CD4-positive, alpha-beta T cell (primary cell): Measurements from ENCODE around the gene PCDHGC3. TPM values are rescaled to one million over a fixed set of nuclear protein-coding genes. Genes with fewer than 3 reads are reported as not detected.

Experiments used
- ATAC-seq: fragments of 200-7000 bp; cut with Tn5 transposase; one replicate; pipeline ENCODE4 v1.10.0; 2022; ENCODE audit warnings: mild to moderate bottlenecking; ENCODE audit not compliant: poor library complexity
- CTCF ChIA-PET: fragments of 350-600 bp; sonication (Branson Sonifier 250); formaldehyde crosslinking; loops from one replicate; lab custom pipeline; 2021; ENCODE audit warnings: antibody characterized with exemption, inconsistent platforms; lab: Charles Lee
- POLR2A ChIA-PET: fragments of 350-600 bp; sonication (Branson Sonifier 250); formaldehyde crosslinking; loops from one replicate; lab custom pipeline; 2021; ENCODE audit warnings: antibody characterized with exemption, inconsistent platforms; lab: Charles Lee
- DNase-seq, 14 experiments: peaks; one replicate each; pipeline ENCODE4 v3.0.0-alpha.2; 2013 to 2020; ENCODE audit warnings: mixed read lengths in 2 of 14
- H3K27ac ChIP-seq, 2 donors: one replicate each; pipeline versions ENCODE4 v1.5.1 to v1.7.0; 2013; ENCODE audit warnings: low read length in 2 of 2, low read depth in 1 of 2, mild to moderate bottlenecking in 1 of 2
- H3K27me3 ChIP-seq, 2 experiments: 1 replicate in 1 of 2; 2 replicates in 1 of 2; pipeline versions ENCODE4 v1.6.1 to v1.7.0; 2013; ENCODE audit warnings: low read length in 2 of 2, control low read depth in 1 of 2, mild to moderate bottlenecking in 1 of 2, moderate library complexity in 1 of 2; ENCODE audit not compliant: insufficient read depth in 2 of 2, control insufficient read depth in 1 of 2
- H3K36me3 ChIP-seq: one replicate; pipeline ENCODE4 v1.6.1; 2013; ENCODE audit warnings: low read length, control low read depth; ENCODE audit not compliant: insufficient read depth
- H3K4me1 ChIP-seq: one replicate; pipeline ENCODE4 v1.6.1; 2013; ENCODE audit warnings: low read length, control low read depth; ENCODE audit not compliant: insufficient read depth
- H3K4me3 ChIP-seq: one replicate; pipeline ENCODE4 v1.5.1; 2013; ENCODE audit warnings: mild to moderate bottlenecking, low read length, moderate library complexity
- H3K9me3 ChIP-seq, 2 experiments: 1 replicate in 1 of 2; 2 replicates in 1 of 2; pipeline versions ENCODE4 v1.6.1 to v1.7.0; 2013; ENCODE audit warnings: low read length in 2 of 2, mild to moderate bottlenecking in 2 of 2, control low read depth in 1 of 2, moderate library complexity in 1 of 2; ENCODE audit not compliant: control insufficient read depth in 1 of 2, insufficient read depth in 1 of 2
- H3K27ac Mint-ChIP-seq: one replicate; pipeline ENCODE4 v1.8.0; 2020; ENCODE audit warnings: mixed read lengths
- H3K27me3 Mint-ChIP-seq: one replicate; pipeline ENCODE4 v1.8.0; 2021; ENCODE audit warnings: mixed read lengths
- H3K36me3 Mint-ChIP-seq: one replicate; pipeline ENCODE4 v1.8.0; 2021; ENCODE audit warnings: low read depth, mixed read lengths
- H3K4me1 Mint-ChIP-seq: one replicate; pipeline ENCODE4 v1.8.0; 2021; ENCODE audit warnings: low read depth, mixed read lengths
- H3K4me3 Mint-ChIP-seq: one replicate; pipeline ENCODE4 v1.8.0; 2020; ENCODE audit warnings: mild to moderate bottlenecking, mixed read lengths
- H3K9me3 Mint-ChIP-seq: one replicate; pipeline ENCODE4 v1.8.0; 2020; ENCODE audit warnings: mixed read lengths
- intact Hi-C, 2 experiments: fragments of 100-400 bp; cut with DNase I in 1 of 2; cut with micrococcal nuclease in 1 of 2; formaldehyde crosslinking; loops; one replicate each; pipeline versions ENCODE4 v1.15.1 to v1.9.0; 2023 to 2025; cut with DNase I, micrococcal nuclease
- total RNA-seq, 174 experiments: library from RNA in 2 of 174; stranded (reverse) in 2 of 174; gene quantifications; one replicate each; pipeline ENCODE4 v1.2.3 and lab custom pipeline; 2021 to 2026
- TF ChIP-seq, protein P1 (sequence below): fragments of 200-600 bp; IDR thresholded peaks from one replicate; pipeline ENCODE4 v1.8.0; 2022; ENCODE audit warnings: antibody characterized with exemption, mild to moderate bottlenecking

PCDHGC3 gene
- total RNA-seq, 2 experiments from 2014 or later, result not detected

DNA sequence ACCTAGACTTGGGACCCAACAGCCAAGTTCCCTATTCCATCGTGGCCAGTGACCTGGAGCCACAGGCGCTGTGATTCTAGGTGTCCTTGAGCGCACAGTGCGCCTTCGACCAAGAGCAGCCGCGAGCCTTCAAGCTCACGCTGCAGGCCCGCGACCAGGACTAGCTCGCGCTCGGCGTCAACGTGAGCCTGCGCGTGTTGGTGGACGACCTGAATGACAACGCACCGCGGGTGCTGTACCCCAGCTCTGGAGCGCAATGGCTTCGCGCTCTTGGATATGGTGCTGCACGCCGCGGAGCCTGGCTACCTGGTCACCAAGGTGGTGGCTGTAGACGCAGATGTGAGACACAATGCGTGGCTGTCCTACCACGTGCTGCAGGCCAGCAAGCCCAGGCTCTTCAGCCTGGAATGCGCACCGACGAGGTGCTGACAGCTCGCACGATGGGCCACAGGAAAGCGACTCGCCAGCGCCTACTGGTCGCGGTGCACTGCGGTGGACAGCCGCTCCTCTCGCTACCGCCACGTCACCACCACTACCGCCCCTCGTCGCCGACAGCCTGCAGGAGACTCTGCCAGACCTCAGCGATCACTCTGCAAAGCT, 34.1 kb upstream of the PCDHGC3 start:
- intact Hi-C loops, result no loop called here
- DNase-seq, result no peak
- no peak overlapping the region for H3K4me3 Mint-ChIP-seq
- TF ChIP-seq, protein P1, sequence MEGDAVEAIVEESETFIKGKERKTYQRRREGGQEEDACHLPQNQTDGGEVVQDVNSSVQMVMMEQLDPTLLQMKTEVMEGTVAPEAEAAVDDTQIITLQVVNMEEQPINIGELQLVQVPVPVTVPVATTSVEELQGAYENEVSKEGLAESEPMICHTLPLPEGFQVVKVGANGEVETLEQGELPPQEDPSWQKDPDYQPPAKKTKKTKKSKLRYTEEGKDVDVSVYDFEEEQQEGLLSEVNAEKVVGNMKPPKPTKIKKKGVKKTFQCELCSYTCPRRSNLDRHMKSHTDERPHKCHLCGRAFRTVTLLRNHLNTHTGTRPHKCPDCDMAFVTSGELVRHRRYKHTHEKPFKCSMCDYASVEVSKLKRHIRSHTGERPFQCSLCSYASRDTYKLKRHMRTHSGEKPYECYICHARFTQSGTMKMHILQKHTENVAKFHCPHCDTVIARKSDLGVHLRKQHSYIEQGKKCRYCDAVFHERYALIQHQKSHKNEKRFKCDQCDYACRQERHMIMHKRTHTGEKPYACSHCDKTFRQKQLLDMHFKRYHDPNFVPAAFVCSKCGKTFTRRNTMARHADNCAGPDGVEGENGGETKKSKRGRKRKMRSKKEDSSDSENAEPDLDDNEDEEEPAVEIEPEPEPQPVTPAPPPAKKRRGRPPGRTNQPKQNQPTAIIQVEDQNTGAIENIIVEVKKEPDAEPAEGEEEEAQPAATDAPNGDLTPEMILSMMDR, result no peak
- H3K36me3 ChIP-seq, result no peaks in the 10 kb centered on the region
- no peaks in the 10 kb centered on the region for H3K9me3 Mint-ChIP-seq
- no peak for ATAC-seq
- CTCF ChIA-PET, result no interaction called here
- no peaks in the 10 kb centered on the region for H3K4me1 Mint-ChIP-seq
- no peaks in the 10 kb centered on the region for H3K36me3 Mint-ChIP-seq
- H3K4me1 ChIP-seq, result no peaks in the 10 kb centered on the region
- H3K27ac Mint-ChIP-seq, result no peak overlapping the region
- no peak overlapping the region for H3K27ac ChIP-seq
- POLR2A ChIA-PET, result no interaction called here
- H3K9me3 ChIP-seq, result peaks cover 0 to 9% of the 10 kb centered on the region in 2 experiments
- peaks cover 66% of the 10 kb centered on the region for H3K27me3 Mint-ChIP-seq
- H3K4me3 ChIP-seq, result no peak overlapping the region
- peaks cover 0 to 9% of the 10 kb centered on the region in 2 experiments for H3K27me3 ChIP-seq

DNA sequence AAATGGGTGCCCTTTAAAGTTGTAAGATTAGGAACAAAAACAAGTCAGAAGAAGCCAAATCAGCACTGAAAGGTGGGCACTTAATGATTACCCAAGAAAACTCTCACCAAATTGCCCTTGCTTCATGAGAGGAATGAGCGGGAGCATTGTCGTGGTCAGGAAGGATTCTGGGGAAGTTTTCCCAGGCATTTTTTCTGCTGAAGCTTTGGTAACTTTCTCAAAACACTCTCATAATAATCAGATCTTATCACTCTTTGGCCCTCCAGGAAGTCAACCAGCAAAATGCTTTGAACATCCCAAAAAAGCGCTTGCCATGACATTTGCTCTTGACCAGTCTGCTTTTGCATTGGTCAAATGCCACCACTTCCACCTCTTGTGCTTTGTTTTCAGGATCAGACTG, 10.4 kb upstream of the PCDHGC3 start:
- no peak overlapping the region for H3K27ac ChIP-seq
- ATAC-seq (no peak), DNase-seq (no peak)
- no peaks in the 10 kb centered on the region for H3K4me1 ChIP-seq
- Mint-ChIP-seq H3K9me3 (peaks cover 2% of the 10 kb centered on the region), H3K4me1 (no peaks in the 10 kb centered on the region), H3K27ac (no peak overlapping the region), H3K4me3 (no peak overlapping the region), H3K36me3 (no peaks in the 10 kb centered on the region), H3K27me3 (peaks cover 44% of the 10 kb centered on the region)
- peaks cover 0 to 7% of the 10 kb centered on the region in 2 experiments for H3K9me3 ChIP-seq
- H3K4me3 ChIP-seq, result no peak overlapping the region
- no peaks in the 10 kb centered on the region for H3K27me3 ChIP-seq
- ChIA-PET CTCF (interaction anchor here (1.7 kb wide), 1 partner anchor 10 kb away, joined by 4 read pairs; no protein-coding TSS in a partner anchor), POLR2A (no interaction called here)
- no peaks in the 10 kb centered on the region for H3K36me3 ChIP-seq
- intact Hi-C loops, result no loop called here
- TF ChIP-seq, protein P1, result no peak

DNA sequence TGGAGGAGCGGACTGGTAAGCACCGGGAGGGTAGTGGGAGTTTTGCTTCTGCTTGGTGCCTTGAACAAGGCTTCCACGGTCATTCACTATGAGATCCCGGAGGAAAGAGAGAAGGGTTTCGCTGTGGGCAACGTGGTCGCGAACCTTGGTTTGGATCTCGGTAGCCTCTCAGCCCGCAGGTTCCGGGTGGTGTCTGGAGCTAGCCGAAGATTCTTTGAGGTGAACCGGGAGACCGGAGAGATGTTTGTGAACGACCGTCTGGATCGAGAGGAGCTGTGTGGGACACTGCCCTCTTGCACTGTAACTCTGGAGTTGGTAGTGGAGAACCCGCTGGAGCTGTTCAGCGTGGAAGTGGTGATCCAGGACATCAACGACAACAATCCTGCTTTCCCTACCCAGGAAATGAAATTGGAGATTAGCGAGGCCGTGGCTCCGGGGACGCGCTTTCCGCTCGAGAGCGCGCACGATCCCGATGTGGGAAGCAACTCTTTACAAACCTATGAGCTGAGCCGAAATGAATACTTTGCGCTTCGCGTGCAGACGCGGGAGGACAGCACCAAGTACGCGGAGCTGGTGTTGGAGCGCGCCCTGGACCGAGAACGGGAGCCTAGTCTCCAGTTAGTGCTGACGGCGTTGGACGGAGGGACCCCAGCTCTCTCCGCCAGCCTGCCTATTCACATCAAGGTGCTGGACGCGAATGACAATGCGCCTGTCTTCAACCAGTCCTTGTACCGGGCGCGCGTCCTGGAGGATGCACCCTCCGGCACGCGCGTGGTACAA, 556 bp downstream of the PCDHGC3 start:
- CTCF ChIA-PET, result no interaction called here
- H3K4me3 ChIP-seq, result peak overlapping the region; percentile 52
- H3K36me3 ChIP-seq, result no peaks in the 10 kb centered on the region
- Mint-ChIP-seq H3K36me3 (no peaks in the 10 kb centered on the region), H3K27me3 (peaks cover 73% of the 10 kb centered on the region), H3K9me3 (no peaks in the 10 kb centered on the region), H3K4me1 (peaks cover 36% of the 10 kb centered on the region), H3K27ac (no peak overlapping the region), H3K4me3 (peak overlapping the region; percentile 78)
- H3K4me1 ChIP-seq, result peaks cover 27% of the 10 kb centered on the region
- DNase-seq (no peak), ATAC-seq (no peak)
- intact Hi-C loops, result no loop called here
- TF ChIP-seq, protein P1, result no peak
- peaks cover 46 to 69% of the 10 kb centered on the region in 2 experiments for H3K27me3 ChIP-seq
- H3K9me3 ChIP-seq, result peaks cover 0 to 17% of the 10 kb centered on the region in 2 experiments
- POLR2A ChIA-PET, result no interaction called here
- no peak overlapping the region for H3K27ac ChIP-seq
